ENCODE data around the gene PHC2.

GRCh38 chr1:33274446-33274845 is 156.4 kb downstream of the PHC2 start:
- TF ChIP-seq EZH2phosphoT487 (IDR thresholded peaks at IDR 0.05; ENCODE audit: borderline replicate concordance) (no peak), CBX3 (IDR thresholded peaks at IDR 0.05; ENCODE audit: low read depth) (no peak), CTCF (IDR thresholded peaks at IDR 0.05 in 2 of 3, conservative IDR thresholded peaks at IDR 0.05 in 1 of 3; ENCODE audit: borderline replicate concordance in 1 of 3, insufficient read depth in 1 of 3, low read depth in 2 of 3, low read length in 2 of 3) (no peak), EZH2 (IDR thresholded peaks at IDR 0.05) (no peak), POLR2AphosphoS5 (IDR thresholded peaks at IDR 0.05; ENCODE audit: low read depth, low read length) (no peak), JUND (IDR thresholded peaks at IDR 0.05) (no peak), YY1 (IDR thresholded peaks at IDR 0.05; ENCODE audit: extremely low read depth, insufficient replicate concordance, low read depth, low read length) (no peak), ATF3 (IDR thresholded peaks at IDR 0.05) (no peak), SIN3A (IDR thresholded peaks at IDR 0.05; ENCODE audit: low read depth) (no peak)

All from HCT116 (cell line).